DND-41 (cell line): ENCODE measurements around the gene CGB2.

Source experiments
- ATAC-seq: fragments of 200-7000 bp; cut with Tn5 transposase; 3 replicates; pipeline ENCODE4 v1.9.1; 2021; ENCODE audit warnings: low read depth; ENCODE audit not compliant: insufficient read depth
- DNase-seq: peaks from one replicate; pipeline ENCODE4 v3.0.0-alpha.2; 2020
- H2AFZ ChIP-seq: 2 replicates; pipeline ENCODE4 v1.6.0; 2012; ENCODE audit warnings: low read depth, low read length
- H3K27ac ChIP-seq: 2 replicates; pipeline ENCODE4 v1.5.1; 2012; ENCODE audit warnings: low read length, inconsistent platforms
- H3K27me3 ChIP-seq: fragments of 200-600 bp; sonication (generic); 2 replicates; pipeline ENCODE4 v1.6.0; 2012; ENCODE audit warnings: low read length, mild to moderate bottlenecking, inconsistent platforms; ENCODE audit not compliant: insufficient read depth, poor library complexity
- H3K36me3 ChIP-seq: 2 replicates; pipeline ENCODE4 v1.5.1; 2012; ENCODE audit warnings: low read length, inconsistent platforms; ENCODE audit not compliant: insufficient read depth
- H3K4me1 ChIP-seq: 2 replicates; pipeline ENCODE4 v1.5.1; 2012; ENCODE audit warnings: mild to moderate bottlenecking, low read length; ENCODE audit not compliant: insufficient read depth
- H3K4me2 ChIP-seq: 2 replicates; pipeline ENCODE4 v1.6.0; 2012; ENCODE audit warnings: mild to moderate bottlenecking, moderate library complexity, low read length, inconsistent platforms; ENCODE audit not compliant: insufficient read depth
- H3K4me3 ChIP-seq, 2 experiments: fragments of 200-600 bp in 1 of 2; shearing (Covaris generic) in 1 of 2; 2 replicates each; pipeline ENCODE4 v1.5.1; 2012 to 2016; ENCODE audit warnings: inconsistent platforms in 2 of 2, low read length in 2 of 2, mild to moderate bottlenecking in 2 of 2, low read depth in 1 of 2, moderate library complexity in 1 of 2
- H3K79me2 ChIP-seq: 2 replicates; pipeline ENCODE4 v1.6.0; 2012; ENCODE audit warnings: low read length, inconsistent platforms; ENCODE audit not compliant: insufficient read depth
- H3K9ac ChIP-seq: 2 replicates; pipeline ENCODE4 v1.6.0; 2012; ENCODE audit warnings: low read depth, mild to moderate bottlenecking, inconsistent platforms, low read length, moderate library complexity
- H3K9me3 ChIP-seq: 2 replicates; pipeline ENCODE4 v1.5.1; 2012; ENCODE audit warnings: low read length, moderate library complexity, mild to moderate bottlenecking, inconsistent platforms; ENCODE audit not compliant: insufficient read depth, severe bottlenecking
- H4K20me1 ChIP-seq: 2 replicates; pipeline ENCODE4 v1.6.0; 2012; ENCODE audit warnings: low read length; ENCODE audit not compliant: insufficient read depth
- EZH2 ChIP-seq: IDR thresholded peaks from 3 replicates; pipeline ENCODE4 v1.6.1; 2012; ENCODE audit warnings: borderline replicate concordance, low read depth, mild to moderate bottlenecking, moderate library complexity, low read length, inconsistent platforms; ENCODE audit not compliant: severe bottlenecking
- TF ChIP-seq, protein P1 (sequence below): IDR thresholded peaks from 2 replicates; pipeline ENCODE4 v1.5.1; 2012; ENCODE audit warnings: borderline replicate concordance, low read length, moderate library complexity, mild to moderate bottlenecking; ENCODE audit not compliant: poor library complexity, severe bottlenecking; ENCODE audit errors: extremely low read depth

The CGB2 gene

DNA sequence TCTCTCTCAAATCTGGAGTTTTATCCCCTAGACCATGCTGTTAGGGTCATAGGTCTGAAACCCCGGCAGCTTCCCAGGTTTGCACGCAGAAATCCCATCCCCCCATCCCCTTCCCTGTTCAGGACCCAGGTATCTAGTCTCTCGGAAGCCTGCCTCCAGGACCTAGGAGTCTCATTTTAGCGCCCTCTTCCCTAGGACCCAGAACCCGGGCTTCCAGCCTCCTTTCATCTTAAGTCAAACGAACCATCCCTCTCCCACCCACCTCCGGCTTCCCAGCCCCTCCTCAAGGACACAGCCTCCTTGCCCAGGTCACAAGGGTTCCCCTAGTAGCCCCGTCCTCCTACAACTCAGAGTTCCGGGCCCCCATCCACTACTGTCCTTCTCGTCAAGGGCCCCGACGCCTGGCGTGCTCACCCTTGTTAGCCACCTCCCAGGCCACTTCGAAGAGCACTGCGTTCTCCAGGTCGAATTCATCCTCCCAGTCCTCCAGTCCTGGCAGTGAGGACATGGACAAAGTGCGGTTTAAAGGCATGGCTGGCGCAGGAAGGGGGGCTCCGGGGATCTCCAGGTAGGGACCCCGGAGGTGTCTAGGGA is 39.0 kb upstream of the CGB2 start:
- no peak for TF ChIP-seq EZH2
- TF ChIP-seq, protein P1, sequence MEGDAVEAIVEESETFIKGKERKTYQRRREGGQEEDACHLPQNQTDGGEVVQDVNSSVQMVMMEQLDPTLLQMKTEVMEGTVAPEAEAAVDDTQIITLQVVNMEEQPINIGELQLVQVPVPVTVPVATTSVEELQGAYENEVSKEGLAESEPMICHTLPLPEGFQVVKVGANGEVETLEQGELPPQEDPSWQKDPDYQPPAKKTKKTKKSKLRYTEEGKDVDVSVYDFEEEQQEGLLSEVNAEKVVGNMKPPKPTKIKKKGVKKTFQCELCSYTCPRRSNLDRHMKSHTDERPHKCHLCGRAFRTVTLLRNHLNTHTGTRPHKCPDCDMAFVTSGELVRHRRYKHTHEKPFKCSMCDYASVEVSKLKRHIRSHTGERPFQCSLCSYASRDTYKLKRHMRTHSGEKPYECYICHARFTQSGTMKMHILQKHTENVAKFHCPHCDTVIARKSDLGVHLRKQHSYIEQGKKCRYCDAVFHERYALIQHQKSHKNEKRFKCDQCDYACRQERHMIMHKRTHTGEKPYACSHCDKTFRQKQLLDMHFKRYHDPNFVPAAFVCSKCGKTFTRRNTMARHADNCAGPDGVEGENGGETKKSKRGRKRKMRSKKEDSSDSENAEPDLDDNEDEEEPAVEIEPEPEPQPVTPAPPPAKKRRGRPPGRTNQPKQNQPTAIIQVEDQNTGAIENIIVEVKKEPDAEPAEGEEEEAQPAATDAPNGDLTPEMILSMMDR = no peak
- H3K36me3 ChIP-seq = peaks cover 25% of the 10 kb centered on the region
- peak overlapping the region; percentile 93 for H3K27ac ChIP-seq
- ATAC-seq (peak; percentile 1; the same call in 1 of the 3 replicates), DNase-seq (no peak)
- H3K79me2 ChIP-seq = peaks cover 67% of the 10 kb centered on the region
- no peaks in the 10 kb centered on the region for H3K27me3 ChIP-seq
- H3K4me1 ChIP-seq = peaks cover 40% of the 10 kb centered on the region
- peak overlapping the region; percentile 95 to 98 for H3K4me3 ChIP-seq
- peak overlapping the region; percentile 88 for H3K4me2 ChIP-seq
- H4K20me1 ChIP-seq = peaks cover 18% of the 10 kb centered on the region
- H2AFZ ChIP-seq = peak overlapping the region; percentile 93
- H3K9me3 ChIP-seq = no peaks in the 10 kb centered on the region
- H3K9ac ChIP-seq = peak overlapping the region; percentile 93

DNA sequence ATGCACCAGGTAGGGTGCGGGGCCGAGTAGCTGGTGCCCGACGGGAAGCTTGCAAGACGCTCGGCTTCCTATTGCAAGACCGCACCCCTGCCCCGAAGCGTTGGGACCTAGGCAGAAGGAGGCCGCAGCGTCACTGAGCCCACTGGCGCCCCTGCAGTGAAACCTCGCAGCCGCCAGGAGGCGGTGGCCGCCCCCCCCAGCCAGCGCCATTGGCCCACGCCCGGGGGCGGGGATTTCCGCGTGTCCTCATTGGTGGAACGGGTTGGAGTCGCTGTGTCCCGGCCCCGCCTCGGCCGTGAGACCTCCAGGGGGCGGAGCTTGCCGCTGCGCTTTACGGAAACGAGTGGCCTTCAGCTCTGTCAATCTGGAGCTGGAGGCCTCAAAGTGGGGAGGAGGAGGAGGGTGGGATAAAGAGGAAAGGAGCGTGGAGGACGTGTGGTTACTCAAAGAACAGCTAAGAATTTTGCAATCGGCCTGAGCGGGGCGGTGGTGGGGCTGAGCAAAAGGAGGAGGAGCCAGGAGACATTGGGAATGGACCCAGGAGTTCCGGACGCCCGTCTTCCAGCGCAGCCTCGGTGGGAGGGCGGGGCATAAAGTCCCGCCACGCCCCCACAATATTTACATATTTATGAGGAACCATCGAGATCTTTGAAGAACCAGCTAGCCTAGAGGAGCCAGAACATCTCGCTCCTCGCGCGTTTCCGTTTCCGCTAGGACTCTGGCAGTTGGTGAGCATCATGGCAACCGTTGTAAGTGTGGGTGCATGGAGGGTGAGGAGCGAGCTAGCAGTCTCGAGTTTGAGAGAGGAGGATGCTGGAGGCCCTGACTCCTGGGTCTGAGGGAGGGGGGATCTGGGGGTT is 38.3 kb upstream of the CGB2 start, which contains the start of the genes GYS1 and RUVBL2:
GYS1 (minus strand) TSS at position 135 of the 860 bp plus-strand sequence. CDS start 197 bp downstream, outside the sequence.
RUVBL2 (plus strand) TSS at position 713 of the 860 bp plus-strand sequence; CDS start at position 738, 25 bp downstream.
- Histone ChIP-seq H2AFZ (peak within 1 kb of the TSS; percentile 93), H3K4me3 (peak within 1 kb of the TSS; percentile 95 to 98), H3K36me3 (peaks cover 26% of the 10 kb centered on the region), H3K27me3 (no peaks in the 10 kb centered on the region), H4K20me1 (peaks cover 25% of the 10 kb centered on the region), H3K4me1 (peaks cover 45% of the 10 kb centered on the region), H3K27ac (peak within 1 kb of the TSS; percentile 99), H3K4me2 (peak within 1 kb of the TSS; percentile 88), H3K9ac (peak within 1 kb of the TSS; percentile 93), H3K79me2 (peaks cover 75% of the 10 kb centered on the region), H3K9me3 (no peaks in the 10 kb centered on the region)
- DNase-seq (peak; percentile 99), ATAC-seq (peak; percentile 88)
- no peak for TF ChIP-seq EZH2
- TF ChIP-seq, protein P1 = peak; percentile 96

DNA sequence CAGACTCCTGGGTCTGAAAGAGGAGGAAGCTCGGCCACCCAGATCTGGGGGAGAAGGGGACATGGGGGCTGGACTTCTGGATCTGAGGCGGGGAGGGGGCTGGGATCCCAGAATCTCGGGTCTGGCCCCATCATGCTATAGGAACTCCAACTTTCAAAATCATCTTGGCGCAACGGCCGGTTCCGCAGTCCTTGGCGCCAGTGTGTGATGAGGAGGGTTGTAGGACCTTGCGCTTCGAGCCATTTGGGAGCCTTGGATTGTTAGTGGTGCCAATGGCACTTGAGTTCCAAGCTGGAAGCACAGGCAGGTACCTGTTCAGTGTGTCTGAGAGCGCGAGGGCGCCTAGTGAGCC is 37.7 kb upstream of the CGB2 start:
- H4K20me1 ChIP-seq = peaks cover 26% of the 10 kb centered on the region
- no peak for ATAC-seq
- no peaks in the 10 kb centered on the region for H3K9me3 ChIP-seq
- H3K4me3 ChIP-seq = peak overlapping the region; percentile 95 to 98
- peak overlapping the region; percentile 99 for H3K27ac ChIP-seq
- H3K27me3 ChIP-seq = no peaks in the 10 kb centered on the region
- H2AFZ ChIP-seq = peak overlapping the region; percentile 83
- peaks cover 23% of the 10 kb centered on the region for H3K36me3 ChIP-seq
- no peak for DNase-seq
- peaks cover 45% of the 10 kb centered on the region for H3K4me1 ChIP-seq
- peak overlapping the region; percentile 93 for H3K9ac ChIP-seq
- peak overlapping the region; percentile 88 for H3K4me2 ChIP-seq
- H3K79me2 ChIP-seq = peaks cover 80% of the 10 kb centered on the region
- TF ChIP-seq EZH2 = no peak
- TF ChIP-seq, protein P1 = no peak
